Measurements from ENCODE around the gene CASQ1.

The CASQ1 gene

DNA sequence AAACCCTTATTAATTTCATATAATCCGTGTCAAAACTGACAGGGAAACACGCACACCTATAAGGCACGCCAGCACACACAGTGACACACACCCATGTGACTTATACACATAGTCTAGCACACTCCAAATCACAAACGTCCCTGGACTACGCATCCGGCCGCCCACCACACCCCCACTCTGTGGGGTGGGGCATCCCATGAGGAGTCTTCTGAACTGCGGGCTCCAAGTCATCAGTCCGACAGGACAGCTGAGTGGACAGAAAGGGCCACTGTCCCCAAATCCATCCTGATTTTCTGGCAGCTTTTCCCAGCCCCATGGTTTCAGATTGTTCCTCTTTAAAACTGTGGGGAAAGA is 15.6 kb downstream of the CASQ1 start:
- peak overlapping the region; percentile 96 for H3K4me3 ChIP-seq (ENCODE audit: low read depth, low read length)
- TF ChIP-seq, protein P1, sequence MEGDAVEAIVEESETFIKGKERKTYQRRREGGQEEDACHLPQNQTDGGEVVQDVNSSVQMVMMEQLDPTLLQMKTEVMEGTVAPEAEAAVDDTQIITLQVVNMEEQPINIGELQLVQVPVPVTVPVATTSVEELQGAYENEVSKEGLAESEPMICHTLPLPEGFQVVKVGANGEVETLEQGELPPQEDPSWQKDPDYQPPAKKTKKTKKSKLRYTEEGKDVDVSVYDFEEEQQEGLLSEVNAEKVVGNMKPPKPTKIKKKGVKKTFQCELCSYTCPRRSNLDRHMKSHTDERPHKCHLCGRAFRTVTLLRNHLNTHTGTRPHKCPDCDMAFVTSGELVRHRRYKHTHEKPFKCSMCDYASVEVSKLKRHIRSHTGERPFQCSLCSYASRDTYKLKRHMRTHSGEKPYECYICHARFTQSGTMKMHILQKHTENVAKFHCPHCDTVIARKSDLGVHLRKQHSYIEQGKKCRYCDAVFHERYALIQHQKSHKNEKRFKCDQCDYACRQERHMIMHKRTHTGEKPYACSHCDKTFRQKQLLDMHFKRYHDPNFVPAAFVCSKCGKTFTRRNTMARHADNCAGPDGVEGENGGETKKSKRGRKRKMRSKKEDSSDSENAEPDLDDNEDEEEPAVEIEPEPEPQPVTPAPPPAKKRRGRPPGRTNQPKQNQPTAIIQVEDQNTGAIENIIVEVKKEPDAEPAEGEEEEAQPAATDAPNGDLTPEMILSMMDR (IDR thresholded peaks at IDR 0.05; ENCODE audit: insufficient read depth, low read depth, low read length, missing control alignments), result no peak
- DNase-seq (ENCODE audit: low read depth), result peak; percentile 64

DNA sequence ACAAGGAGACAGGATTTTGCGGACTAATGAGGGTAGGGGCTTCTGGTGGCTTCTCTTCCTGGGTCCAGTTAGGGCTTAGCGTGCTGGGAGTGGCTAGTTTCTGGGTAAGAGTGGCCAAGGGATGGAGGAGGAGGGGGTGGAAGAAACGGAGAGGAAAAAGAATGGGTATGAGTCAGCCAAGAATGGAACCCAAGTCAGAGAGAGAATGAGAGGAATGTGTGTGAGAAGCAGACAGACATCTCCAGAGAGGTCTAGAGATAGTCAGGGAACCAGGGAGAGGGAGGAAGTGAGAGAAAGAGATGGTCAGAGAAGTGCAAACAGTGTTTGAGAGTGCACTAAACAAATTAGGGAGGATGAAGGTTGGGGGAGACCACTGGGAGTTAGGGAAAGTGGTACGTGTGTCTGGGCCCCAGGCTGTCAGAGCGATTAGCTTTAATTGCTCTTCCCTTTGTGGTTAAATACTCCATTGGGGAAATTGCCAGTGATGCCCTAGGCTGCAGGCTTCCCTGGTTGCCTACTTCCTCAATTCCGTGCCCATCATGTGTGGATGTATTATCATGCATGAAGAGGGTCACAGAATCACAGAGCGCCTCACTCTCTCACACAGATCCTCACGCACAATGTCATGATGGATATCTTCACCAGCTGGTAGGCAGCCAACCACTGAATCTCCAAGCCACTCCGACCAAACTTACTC is 16.2 kb downstream of the CASQ1 start:
- TF ChIP-seq, protein P1 (IDR thresholded peaks at IDR 0.05; ENCODE audit: insufficient read depth, low read depth, low read length, missing control alignments), result no peak
- peak overlapping the region; percentile 96 for H3K4me3 ChIP-seq (ENCODE audit: low read depth, low read length)
- peak; percentile 25 for DNase-seq (ENCODE audit: low read depth)

DNA sequence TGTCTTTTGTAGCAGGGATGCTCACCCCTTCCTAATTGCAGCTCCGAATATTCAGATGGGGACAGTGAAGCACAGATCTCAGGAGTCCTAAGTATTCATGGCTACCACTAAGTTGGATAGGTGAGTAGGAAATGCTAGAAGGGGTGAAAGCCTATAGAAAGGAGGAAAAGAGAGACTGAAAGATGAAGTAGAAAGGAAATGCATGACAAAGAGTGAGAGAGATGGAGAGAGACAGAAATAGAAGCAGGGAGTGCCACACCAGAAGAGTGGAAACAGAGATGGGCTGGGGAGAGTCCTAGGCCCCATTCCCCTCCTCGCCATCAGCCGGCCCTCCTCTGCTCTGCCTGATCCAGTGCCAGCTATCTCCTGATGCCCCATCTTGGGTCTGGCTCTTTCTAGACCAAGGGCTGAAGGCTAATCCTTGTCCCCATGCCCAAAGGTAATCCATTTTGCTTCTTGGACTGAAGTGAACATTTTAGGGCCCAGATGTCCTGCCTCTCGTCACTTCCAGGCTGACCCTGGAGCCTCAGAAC is 16.8 kb downstream of the CASQ1 start:
- DNase-seq (ENCODE audit: low read depth), result no peak
- TF ChIP-seq, protein P1 (IDR thresholded peaks at IDR 0.05; ENCODE audit: insufficient read depth, low read depth, low read length, missing control alignments), result no peak

DNA sequence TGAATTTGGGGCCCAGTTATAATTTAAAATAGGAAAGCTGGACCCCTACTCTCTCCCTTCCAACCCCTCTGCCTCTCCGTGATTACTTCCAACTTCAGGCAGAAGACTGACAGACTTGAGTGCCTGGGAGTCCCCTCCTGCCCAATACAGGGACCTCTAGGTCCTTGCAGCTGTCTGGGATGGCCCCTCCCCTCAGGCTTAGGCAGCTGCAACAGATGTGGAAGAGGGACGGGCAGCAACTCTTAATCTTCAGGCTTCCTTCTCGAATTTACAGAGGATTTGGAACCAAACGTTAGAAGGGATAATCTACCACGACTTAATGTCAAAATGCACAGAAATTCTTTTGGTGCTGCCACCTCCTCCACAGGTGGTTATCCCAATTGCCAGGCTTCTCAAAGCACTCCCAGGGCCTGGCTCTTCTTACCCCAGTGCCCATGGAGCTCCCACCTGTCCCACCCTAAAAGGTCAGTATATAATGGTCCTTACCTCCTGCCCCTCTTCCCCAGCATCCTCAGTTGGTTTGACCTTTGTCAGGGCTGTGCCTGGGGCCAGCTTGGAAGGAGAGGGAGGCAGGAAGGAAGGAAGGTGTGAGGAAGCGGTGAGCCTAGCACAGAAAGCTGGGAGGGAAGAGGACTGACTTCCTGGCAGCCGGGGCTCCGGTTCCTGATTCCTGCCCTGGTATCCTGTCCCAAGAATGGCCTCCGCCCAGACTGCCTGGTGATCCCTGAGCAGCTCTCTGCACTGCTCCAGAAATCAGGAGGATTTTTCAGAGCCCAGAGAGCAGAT is 17.6 kb downstream of the CASQ1 start:
- no peak overlapping the region for H3K4me3 ChIP-seq (ENCODE audit: low read depth, low read length)
- TF ChIP-seq, protein P1 (IDR thresholded peaks at IDR 0.05; ENCODE audit: insufficient read depth, low read depth, low read length, missing control alignments), result no peak
- no peak for DNase-seq (ENCODE audit: low read depth)

More for the DNA sequence above, 16.8 kb downstream of the CASQ1 start:
- no peak overlapping the region for H3K4me3 ChIP-seq (ENCODE audit: low read depth, low read length)

DNA sequence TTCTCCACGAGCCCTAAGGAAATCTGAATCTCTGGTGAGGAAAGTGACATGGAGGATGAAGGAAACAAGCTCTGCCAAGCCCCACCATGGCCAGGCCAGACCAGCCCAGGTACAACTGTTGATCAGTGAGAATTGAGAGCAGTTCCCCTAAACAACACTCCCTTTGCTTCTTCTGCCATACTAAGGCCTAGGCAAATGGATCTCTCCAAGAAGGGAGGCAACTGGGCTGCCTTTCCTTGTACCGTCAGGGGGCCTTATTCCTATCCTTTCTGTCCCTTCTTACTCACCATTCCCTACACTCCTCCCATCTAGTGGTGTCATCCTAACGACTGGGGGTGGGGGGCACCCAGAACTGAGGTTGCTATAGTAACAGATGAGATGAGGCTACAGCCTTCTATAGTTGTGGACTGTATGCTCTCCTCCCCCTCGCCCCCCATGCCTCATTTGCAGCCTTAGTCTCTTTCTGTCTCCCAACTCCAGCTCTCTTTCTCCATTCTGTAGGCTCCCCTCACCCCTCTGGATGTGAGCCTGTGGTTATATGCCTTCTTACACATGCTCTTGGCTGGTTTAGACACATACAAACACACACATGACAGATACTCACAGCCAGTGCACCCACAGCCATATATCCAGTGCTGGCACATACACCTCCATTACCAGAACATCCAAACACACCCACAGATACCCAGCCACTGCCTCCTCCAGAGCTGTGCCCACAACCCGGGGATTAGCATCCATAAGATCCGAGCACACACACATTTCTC is 18.4 kb downstream of the CASQ1 start:
- no peak for DNase-seq (ENCODE audit: low read depth)
- TF ChIP-seq, protein P1 (IDR thresholded peaks at IDR 0.05; ENCODE audit: insufficient read depth, low read depth, low read length, missing control alignments), result no peak
- H3K4me3 ChIP-seq (ENCODE audit: low read depth, low read length), result no peak overlapping the region

DNA sequence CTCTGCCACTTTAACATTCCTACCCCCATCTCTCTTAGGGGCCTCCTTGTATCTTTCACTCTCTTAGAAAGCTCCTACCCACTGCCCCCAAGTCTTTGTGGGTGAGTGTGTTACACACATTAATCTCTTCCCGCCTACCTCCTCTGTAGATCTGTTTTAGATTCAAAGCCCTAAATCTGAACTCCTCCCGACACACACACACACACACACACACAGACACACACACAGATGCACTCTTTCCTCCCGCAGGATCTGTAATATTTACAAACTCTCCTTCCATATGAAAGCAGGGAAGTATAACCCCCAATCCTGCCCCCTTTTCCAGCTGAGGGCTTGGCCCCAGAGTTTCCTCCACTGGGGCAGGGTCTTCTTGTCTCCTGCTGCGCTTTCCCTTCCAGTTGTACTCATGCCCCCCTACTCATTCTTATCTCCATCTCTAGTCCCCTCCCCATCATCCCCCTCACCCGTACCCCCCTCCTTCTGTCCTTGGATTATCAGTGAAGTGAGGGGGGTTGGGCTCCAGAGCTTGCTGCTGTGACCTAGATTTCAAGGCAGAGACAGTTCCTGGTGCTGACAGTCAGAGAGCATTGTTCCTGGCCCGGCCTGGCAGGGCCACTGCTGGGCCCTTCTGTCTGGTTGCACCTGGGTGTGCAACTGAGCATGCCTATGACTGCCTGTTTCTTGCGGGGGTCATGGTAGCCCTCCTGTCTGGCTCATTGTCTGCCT is 19.1 kb downstream of the CASQ1 start:
- no peak overlapping the region for H3K4me3 ChIP-seq (ENCODE audit: low read depth, low read length)
- TF ChIP-seq, protein P1 (IDR thresholded peaks at IDR 0.05; ENCODE audit: insufficient read depth, low read depth, low read length, missing control alignments), result no peak
- DNase-seq (ENCODE audit: low read depth), result no peak
